Stimulated activated naive CD4-positive, alpha-beta T cell (primary cell): ENCODE measurements around the gene SLC2A8.

ENCODE experiments used
- DNase-seq, 6 experiments: peaks; one replicate each; lab custom pipeline; 2025; lab: John Stamatoyannopoulos, UW

The SLC2A8 gene

DNA sequence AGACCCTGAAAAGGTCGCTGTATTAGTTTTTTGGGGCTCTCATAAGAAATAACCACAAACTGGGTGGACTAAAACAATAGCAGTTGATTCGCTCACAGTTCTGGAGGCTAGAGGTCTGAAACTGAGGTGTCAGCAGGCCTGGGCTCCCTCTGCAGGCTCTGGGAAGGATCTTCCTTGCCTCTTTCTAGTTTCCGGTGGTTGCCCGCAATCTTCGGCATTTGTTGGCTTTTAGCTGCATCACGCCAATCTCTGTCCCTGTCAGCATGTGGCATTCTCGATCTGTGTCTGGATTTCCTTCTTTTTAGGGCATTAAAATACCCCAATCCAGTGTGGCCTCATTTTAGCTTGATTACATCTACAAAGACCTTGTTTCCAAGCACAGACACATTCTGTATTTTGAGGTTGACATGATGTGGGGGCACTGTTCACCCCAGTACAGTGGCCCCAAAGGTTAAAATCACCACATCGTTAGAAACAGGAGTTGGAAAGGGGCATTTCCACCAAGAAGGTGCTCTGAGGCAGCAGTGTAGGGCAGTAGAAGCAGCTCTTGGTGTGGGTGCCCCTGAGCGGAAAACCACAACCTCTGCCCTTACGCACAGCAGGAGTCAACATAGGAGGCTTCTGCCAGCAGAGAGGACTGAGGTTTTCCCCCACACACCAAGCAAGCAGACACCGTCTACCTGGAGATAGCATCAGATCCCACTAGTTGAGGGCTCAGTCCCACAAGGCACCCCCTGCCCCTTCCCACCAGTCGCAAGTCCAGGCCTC lies 40.7 kb downstream of the SLC2A8 start:
- no peak for DNase-seq

DNA sequence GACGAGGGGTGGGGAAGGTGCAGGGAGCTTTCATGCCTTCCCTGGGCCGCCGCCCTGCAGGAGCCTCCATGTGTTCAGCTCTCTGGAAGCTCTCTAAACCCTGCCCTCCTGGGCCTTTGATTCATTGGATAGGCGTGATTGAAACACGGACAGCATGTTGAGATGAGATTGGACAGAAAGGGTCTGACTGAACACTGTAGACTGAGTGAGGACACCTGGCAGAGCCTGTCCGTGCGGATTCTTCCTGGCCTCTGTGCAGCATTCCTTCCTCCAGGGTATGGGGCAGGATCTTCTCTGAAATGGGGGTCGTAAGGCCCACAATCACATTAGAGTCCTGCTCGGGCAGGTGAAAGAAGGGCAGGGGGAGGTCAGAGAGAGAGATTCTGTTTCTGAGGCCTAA lies 41.4 kb downstream of the SLC2A8 start:
- DNase-seq, result no peak

GRCh38 chr9:127444283-127444920 lies 47.4 kb downstream of the SLC2A8 start:
- DNase-seq, result no peak

GRCh38 chr9:127444921-127445850 lies 48.2 kb downstream of the SLC2A8 start:
- DNase-seq, result no peak

- DNase-seq, result no peak
Measured at GRCh38 chr9:127445851-127446712, 49.1 kb downstream of the SLC2A8 start.

DNA sequence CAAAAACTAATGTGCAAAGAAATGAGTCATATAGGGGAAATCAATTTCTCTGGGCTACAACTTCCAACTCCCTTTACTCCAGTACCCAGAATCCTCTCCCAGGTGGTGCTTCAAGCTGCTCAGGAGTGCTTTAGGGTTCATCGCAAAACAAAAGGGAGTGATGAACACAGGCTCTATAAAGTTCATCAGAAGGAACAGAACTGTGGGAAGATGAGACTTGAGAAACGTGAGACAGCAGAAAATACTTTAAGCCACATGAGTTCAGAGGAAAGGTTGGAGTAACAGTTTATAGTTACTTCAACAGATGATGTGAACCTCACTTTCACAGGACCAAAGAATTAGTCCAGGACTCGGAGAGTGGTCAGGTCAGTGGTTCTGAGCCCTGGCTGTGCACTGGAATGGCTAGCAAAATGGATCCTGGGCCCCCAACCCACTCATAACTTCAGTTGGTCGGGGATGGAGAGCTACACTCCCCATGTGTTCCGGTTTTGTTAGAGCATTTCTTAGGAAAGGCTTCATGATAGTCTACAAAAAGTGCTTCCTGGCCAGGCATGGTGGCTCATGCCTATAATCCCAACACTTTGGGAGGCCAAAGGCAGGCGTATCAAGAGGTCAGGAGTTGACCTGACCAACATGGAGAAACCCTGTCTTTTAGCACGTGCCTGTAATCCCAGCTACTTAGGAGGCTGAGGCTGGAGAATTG lies 49.9 kb downstream of the SLC2A8 start:
- DNase-seq, result no peak

DNA sequence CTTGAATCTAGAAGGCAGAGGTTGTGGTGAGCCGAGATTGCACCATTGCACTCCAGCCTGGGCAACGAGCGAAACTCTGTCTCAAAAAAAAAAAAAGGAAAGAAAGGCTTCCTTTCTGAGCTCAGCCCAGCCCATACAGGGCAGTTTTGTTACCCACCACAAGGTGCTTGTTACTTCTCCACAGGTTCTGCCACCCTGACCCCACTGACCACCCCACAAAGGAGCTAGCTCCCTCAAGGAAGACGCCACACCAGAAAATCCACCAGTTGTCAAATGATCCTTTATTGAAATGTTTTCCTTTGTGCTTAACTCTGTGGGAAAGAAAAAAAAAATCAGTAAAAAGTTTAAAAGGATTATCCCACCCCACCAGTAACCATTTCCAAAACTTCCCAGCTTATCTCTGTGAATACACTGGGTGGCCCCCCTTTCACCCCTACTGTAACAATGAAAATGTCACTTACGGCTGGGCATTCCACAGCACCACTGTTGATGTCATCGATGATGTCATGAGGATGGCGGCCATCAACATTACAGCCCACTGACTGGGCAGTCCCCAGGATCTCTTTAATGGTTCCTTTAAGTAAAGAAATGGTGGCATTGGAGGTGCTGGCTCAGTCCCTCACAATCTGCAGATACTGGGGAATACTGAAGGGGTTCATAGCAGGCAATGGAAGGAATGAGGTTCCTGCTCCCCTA lies 50.6 kb downstream of the SLC2A8 start:
- DNase-seq, result no peak

- no peak for DNase-seq
Measured at GRCh38 chr9:127448112-127448805, 51.3 kb downstream of the SLC2A8 start.

DNA sequence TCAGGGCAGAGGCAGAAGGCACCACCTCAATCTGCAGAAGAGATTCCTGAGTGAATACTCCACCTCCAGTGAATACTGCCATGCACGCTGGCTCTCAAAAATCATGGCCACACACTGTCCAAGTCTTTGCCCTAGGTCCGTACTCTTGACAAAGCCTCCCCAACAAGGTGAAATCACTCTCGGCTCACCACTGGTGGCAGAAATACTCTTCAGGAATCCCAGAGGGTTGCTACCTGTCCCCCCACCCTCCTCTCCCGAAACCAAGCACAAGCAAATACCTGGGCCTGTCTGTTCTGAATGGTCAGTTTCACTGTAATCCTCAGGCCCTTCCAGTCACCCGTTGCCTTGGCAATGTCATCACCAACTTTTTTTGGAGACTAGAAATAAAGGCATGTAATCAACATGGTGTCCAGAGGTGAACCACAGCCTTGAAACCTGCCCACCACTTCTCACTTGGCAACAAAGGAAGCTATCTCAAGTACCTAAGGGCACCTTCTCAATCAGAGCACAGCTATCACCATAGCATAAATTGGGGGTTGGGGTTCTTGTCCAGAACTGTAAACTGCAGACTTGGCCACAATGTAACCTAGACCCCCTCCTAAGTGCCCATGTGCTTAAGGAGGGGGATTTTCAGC lies 52.5 kb downstream of the SLC2A8 start:
- no peak for DNase-seq

GRCh38 chr9:127450243-127450760 lies 53.3 kb downstream of the SLC2A8 start:
- peak in 2 of 6 experiments; percentile 26 to 49 for DNase-seq

- peak; percentile 93 to 99 (median 98) for DNase-seq
Measured at GRCh38 chr9:127450830-127451607, 54.0 kb downstream of the SLC2A8 start, which contains the start of the genes LRSAM1 and RPL12. Gene LRSAM1 (plus strand): TSS chr9:127451510. CDS start chr9:127454528, 3,018 bp downstream. Gene RPL12 (minus strand): TSS chr9:127451406. CDS start chr9:127451317, 89 bp downstream.

- DNase-seq, result peak in 1 of 6 experiments; percentile 75
Measured at GRCh38 chr9:127451608-127451857, 54.6 kb downstream of the SLC2A8 start.

DNA sequence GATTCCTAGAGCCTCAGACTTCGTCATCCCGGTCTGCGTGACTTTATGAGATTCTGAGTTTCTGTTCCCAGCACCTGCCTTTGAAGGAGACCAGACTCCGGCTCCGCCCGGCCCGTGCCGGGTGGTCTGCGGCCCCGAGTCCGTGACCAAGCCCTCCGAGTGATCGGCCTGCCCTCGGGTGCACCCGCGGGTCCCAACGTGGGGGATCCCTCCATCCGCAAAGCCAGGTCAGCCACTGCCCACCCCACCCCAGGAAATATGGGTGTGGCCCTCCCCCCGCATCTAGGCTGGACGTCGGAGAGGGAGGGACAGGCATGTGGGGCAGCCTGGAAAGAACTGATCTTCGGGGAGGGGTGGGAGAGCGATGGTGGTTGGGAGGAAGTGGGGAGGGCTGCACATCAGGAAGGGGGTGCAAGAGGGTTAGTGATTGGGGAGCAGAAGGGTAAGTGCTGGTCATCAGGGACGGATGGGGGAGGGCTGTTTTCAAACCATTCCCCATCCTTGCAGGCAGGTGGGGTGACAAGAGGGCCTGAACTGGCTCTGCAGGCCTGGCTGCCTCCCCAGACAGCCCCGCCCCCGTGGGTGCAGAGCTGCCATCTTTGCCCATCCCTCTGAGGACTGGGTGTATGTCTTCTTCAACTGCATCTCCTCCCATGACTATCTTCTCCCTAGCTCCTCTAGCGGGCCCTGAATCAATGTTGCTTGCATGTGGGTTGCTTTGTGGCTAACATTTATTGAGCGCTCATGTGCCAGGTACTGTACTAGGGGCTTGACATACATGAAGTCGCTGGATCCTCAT lies 55.1 kb downstream of the SLC2A8 start:
- peak in 5 of 6 experiments; percentile 9 to 35 (median 19) for DNase-seq

GRCh38 chr9:127452691-127453090 lies 55.7 kb downstream of the SLC2A8 start:
- no peak for DNase-seq

GRCh38 chr9:127455324-127455992 lies 58.5 kb downstream of the SLC2A8 start:
- peak in 3 of 6 experiments; percentile 5 to 16 (median 13) for DNase-seq

DNA sequence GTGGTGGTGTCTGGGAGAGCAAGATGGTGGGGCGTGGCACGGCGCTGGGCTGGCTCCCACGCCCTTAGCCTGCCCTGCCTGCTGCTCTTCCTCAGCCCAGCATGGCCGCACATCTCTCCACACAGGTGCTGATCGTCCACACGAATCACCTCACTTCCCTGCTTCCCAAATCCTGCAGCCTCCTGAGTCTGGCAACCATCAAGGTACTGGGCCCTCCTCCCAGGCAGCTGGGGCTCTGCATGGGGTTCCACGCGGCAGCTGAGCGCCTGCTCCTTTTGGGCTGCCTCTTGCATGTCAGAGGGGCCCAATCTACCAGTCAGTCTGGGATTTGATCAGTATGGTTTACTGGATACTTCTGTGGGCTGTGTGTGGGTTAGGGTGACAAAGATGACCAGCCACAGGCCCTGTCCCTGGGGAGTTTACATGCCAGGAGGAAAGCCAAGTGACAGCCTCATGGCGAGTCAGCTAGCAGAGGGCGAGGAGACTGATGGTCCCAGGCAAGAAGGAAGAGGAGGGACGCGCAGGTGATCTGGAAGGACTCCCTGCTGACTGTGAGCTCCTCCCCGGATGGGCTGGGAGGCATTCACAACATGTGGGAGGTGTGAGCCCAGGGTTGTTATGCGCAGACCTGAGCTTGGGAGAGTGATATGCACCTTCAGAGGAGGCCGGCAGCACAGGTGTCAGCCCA lies 60.4 kb downstream of the SLC2A8 start:
- DNase-seq, result no peak
